Thyroid gland (tissue), 4 donors: Measurements from ENCODE around the gene SHISAL2A. TPM values are rescaled to one million over a fixed set of nuclear protein-coding genes. Genes with fewer than 3 reads are reported as not detected.
A peak's percentile ranks its signal among the peaks of the same experiment; 100 is the strongest.

Source experiments
- DNase-seq, 2 donors: peaks; one replicate each; pipeline ENCODE4 v3.0.0-alpha.2; 2019
- H3K27ac ChIP-seq, 3 donors: fragments of 200-600 bp; sonication (generic); 1 replicate in 2 of 3; 2 replicates in 1 of 3; pipeline ENCODE4 v1.5.1; 2016 to 2019; ENCODE audit warnings: mild to moderate bottlenecking in 1 of 3, moderate library complexity in 1 of 3
- H3K27me3 ChIP-seq: fragments of 200-600 bp; sonication (generic); one replicate; pipeline ENCODE4 v1.5.1; 2019
- H3K36me3 ChIP-seq, 2 donors: fragments of 200-600 bp; sonication (generic); one replicate each; pipeline ENCODE4 v1.5.1; 2016 to 2019
- H3K4me1 ChIP-seq, 2 donors: fragments of 200-600 bp; sonication (generic); one replicate each; pipeline ENCODE4 v1.5.1; 2017 to 2019
- H3K4me3 ChIP-seq, 3 donors: fragments of 200-600 bp; sonication (generic); replicated peaks in 1 of 3; 1 replicate in 2 of 3; 2 replicates in 1 of 3; pipeline ENCODE4 v1.5.1; 2016; ENCODE audit warnings: mild to moderate bottlenecking in 1 of 3
- H3K9me3 ChIP-seq: fragments of 200-600 bp; sonication (generic); one replicate; pipeline ENCODE4 v1.5.1; 2017
- CTCF ChIP-seq, 6 experiments: fragments of 200-600 bp in 3 of 6; fragments of 450-650 bp in 3 of 6; sonication (generic) in 3 of 6; IDR thresholded peaks; one replicate each; pipeline ENCODE4 v1.5.1; 2016 to 2019; ENCODE audit warnings: antibody characterized with exemption in 6 of 6, mild to moderate bottlenecking in 2 of 6, inconsistent platforms in 1 of 6, moderate library complexity in 1 of 6
- POLR2A ChIP-seq, 2 donors: fragments of 450-650 bp; IDR thresholded peaks; one replicate each; pipeline ENCODE4 v1.6.1; 2017; ENCODE audit warnings: antibody characterized with exemption in 2 of 2, mild to moderate bottlenecking in 2 of 2, moderate library complexity in 1 of 2
- WGBS, 2 donors: methylation state at CpG; one replicate each; pipeline ENCODE4 v1.1.5; 2017; 5-methylcytosine and 5-hydroxymethylcytosine counted together
- intact Hi-C: fragments of 100-400 bp; cut with DNase I; formaldehyde crosslinking; loops from one replicate; pipeline ENCODE4 v1.15.1; 2023
- total RNA-seq, 4 donors: library from RNA; depleted of rRNA; stranded (reverse); fragments of >200 nt; gene quantifications; one replicate each; pipeline ENCODE4 v1.2.3, GENCODE V29; 2016

The SHISAL2A gene
- total RNA-seq, 4 donors from 2014 or later: 0.75 to 1.1 (median 0.94) TPM; not detected in 1

GRCh38 chr1:52592637-52593323, 40.2 kb upstream of the SHISAL2A start:
- Histone ChIP-seq H3K27me3 (no peaks in the 10 kb centered on the region), H3K4me1 (no peaks in the 10 kb centered on the region), H3K27ac (no peak overlapping the region), H3K9me3 (no peaks in the 10 kb centered on the region), H3K4me3 (no peak overlapping the region), H3K36me3 (no peaks in the 10 kb centered on the region)
- no peak for DNase-seq
- 94 to 96% methylated on average over 5 of the region's 5 CpGs for WGBS, 2 donors
- TF ChIP-seq POLR2A (IDR thresholded peaks at IDR 0.05) (no peak), CTCF (IDR thresholded peaks at IDR 0.05) (no peak)
- intact Hi-C loops: no loop called here

- 95 to 98% methylated on average over 1 of the region's 1 CpG for WGBS, 2 donors
- H3K36me3 ChIP-seq: no peaks in the 10 kb centered on the region
- H3K27me3 ChIP-seq: no peaks in the 10 kb centered on the region
- no peak for DNase-seq
- H3K27ac ChIP-seq: no peak overlapping the region
- intact Hi-C loops: no loop called here
- no peak for TF ChIP-seq POLR2A (IDR thresholded peaks at IDR 0.05)
- TF ChIP-seq CTCF (IDR thresholded peaks at IDR 0.05): no peak
- H3K9me3 ChIP-seq: no peaks in the 10 kb centered on the region
- H3K4me1 ChIP-seq: no peaks in the 10 kb centered on the region
- no peak overlapping the region for H3K4me3 ChIP-seq
Observed at GRCh38 chr1:52593495-52593894, 39.5 kb upstream of the SHISAL2A start.

GRCh38 chr1:52595061-52595460, 37.9 kb upstream of the SHISAL2A start:
- Histone ChIP-seq H3K9me3 (no peaks in the 10 kb centered on the region), H3K36me3 (no peaks in the 10 kb centered on the region), H3K4me1 (peaks cover 5 to 8% of the 10 kb centered on the region in 2 donors), H3K27ac (no peak overlapping the region), H3K4me3 (no peak overlapping the region), H3K27me3 (no peaks in the 10 kb centered on the region)
- intact Hi-C loops: no loop called here
- TF ChIP-seq POLR2A (IDR thresholded peaks at IDR 0.05) (no peak), CTCF (IDR thresholded peaks at IDR 0.05) (no peak)
- WGBS, 2 donors: 50 to 54% methylated on average over 3 of the region's 3 CpGs
- DNase-seq: no peak

- Histone ChIP-seq H3K27ac (no peak overlapping the region), H3K4me1 (peaks cover 11 to 27% of the 10 kb centered on the region in 2 donors), H3K9me3 (no peaks in the 10 kb centered on the region), H3K4me3 (no peak overlapping the region), H3K27me3 (no peaks in the 10 kb centered on the region), H3K36me3 (no peaks in the 10 kb centered on the region)
- no peak for TF ChIP-seq POLR2A (IDR thresholded peaks at IDR 0.05)
- TF ChIP-seq CTCF (IDR thresholded peaks at IDR 0.05): no peak
- intact Hi-C loops: no loop called here
- 44 to 48% methylated on average over 2 of the region's 2 CpGs for WGBS, 2 donors
- DNase-seq: no peak
Observed at GRCh38 chr1:52597912-52598311, 35.1 kb upstream of the SHISAL2A start.

GRCh38 chr1:52598729-52599128, 34.2 kb upstream of the SHISAL2A start:
- 79 to 90% methylated on average over 7 of the region's 7 CpGs for WGBS, 2 donors
- no peak for TF ChIP-seq POLR2A (IDR thresholded peaks at IDR 0.05)
- TF ChIP-seq CTCF (IDR thresholded peaks at IDR 0.05): no peak
- DNase-seq: no peak
- Histone ChIP-seq H3K4me3 (no peak overlapping the region), H3K9me3 (no peaks in the 10 kb centered on the region), H3K27ac (peak overlapping the region in 2 of 3 donors; percentile 63 to 69), H3K36me3 (no peaks in the 10 kb centered on the region), H3K4me1 (peaks cover 19 to 35% of the 10 kb centered on the region in 2 donors), H3K27me3 (no peaks in the 10 kb centered on the region)
- intact Hi-C loops: no loop called here
